HepG2 (cell line): Measurements from ENCODE around the gene TYMP. TPM values are rescaled to one million over a fixed set of nuclear protein-coding genes. Genes with fewer than 3 reads are reported as not detected.

Experiments
- ATAC-seq: fragments of 200-7000 bp; cut with Tn5 transposase; 3 replicates; pipeline ENCODE4 v1.9.1; 2020; ENCODE audit warnings: mild to moderate bottlenecking, moderate library complexity
- BruUV-seq: library from RNA; stranded (reverse); fragments of 400-500 nt; replicated peaks from 2 replicates; lab custom pipeline; 2021; lab: Mats Ljungman, UMichigan
- CTCF ChIA-PET: fragments of 300-600 bp; formaldehyde crosslinking; extraction: SDS; loops from one replicate; lab custom pipeline; 2021; ENCODE audit warnings: low total read pairs, inconsistent platforms, low intra/inter-chr PET ratio; lab: Yijun Ruan, JAX
- POLR2A ChIA-PET: fragments of 350-600 bp; sonication (Branson Sonifier 250); formaldehyde crosslinking; loops from one replicate; lab custom pipeline; 2020; ENCODE audit warnings: antibody characterized with exemption, inconsistent platforms; lab: Yijun Ruan, JAX
- DNase-seq: peaks from one replicate; pipeline ENCODE4 v3.0.0-alpha.2; 2015; ENCODE audit warnings: low spot score
- FAIRE-seq: peaks from 3 replicates; lab custom pipeline; 2011; peaks lifted over from hg19 to GRCh38; lab: Jason Lieb, UNC
- H2AFZ ChIP-seq: one replicate; pipeline ENCODE4 v1.6.1; 2011; ENCODE audit warnings: low read length, inconsistent platforms
- H3K27ac ChIP-seq: fragments of 300-600 bp; 3 replicates; pipeline ENCODE4 v1.8.0; 2011; ENCODE audit warnings: mixed run types, mild to moderate bottlenecking, mixed read lengths, low read length, inconsistent platforms; ENCODE audit not compliant: insufficient read depth; ENCODE audit errors: extremely low read length
- H3K27me3 ChIP-seq, 2 experiments: fragments of 200-600 bp in 1 of 2; 2 replicates in 1 of 2; 3 replicates in 1 of 2; pipeline versions ENCODE4 v1.6.0 to v1.8.0; 2011; ENCODE audit warnings: low read length in 2 of 2, mild to moderate bottlenecking in 2 of 2, moderate library complexity in 2 of 2, inconsistent platforms in 1 of 2; ENCODE audit not compliant: insufficient read depth in 2 of 2, control insufficient read depth in 1 of 2
- H3K36me3 ChIP-seq, 2 experiments: fragments of 200-600 bp in 1 of 2; replicated peaks in 1 of 2; 2 replicates in 1 of 2; 3 replicates in 1 of 2; pipeline versions ENCODE4 v1.5.1 to v1.8.0; 2011; ENCODE audit warnings: low read length in 2 of 2, inconsistent platforms in 1 of 2; ENCODE audit not compliant: insufficient read depth in 2 of 2, control insufficient read depth in 1 of 2
- H3K4me1 ChIP-seq: 2 replicates; pipeline ENCODE4 v1.5.1; 2012; ENCODE audit warnings: low read length, inconsistent platforms; ENCODE audit not compliant: insufficient read depth
- H3K4me2 ChIP-seq: 2 replicates; pipeline ENCODE4 v1.6.0; 2011; ENCODE audit warnings: low read depth, low read length, inconsistent platforms
- H3K4me3 ChIP-seq, 3 experiments: fragments of 200-600 bp in 1 of 3; sonication (generic), shearing (Covaris generic) in 1 of 3; replicated peaks in 1 of 3; 2 replicates each; pipeline ENCODE4 v1.5.1; 2011 to 2016; ENCODE audit warnings: low read length in 3 of 3, inconsistent platforms in 2 of 3, low read depth in 2 of 3, mild to moderate bottlenecking in 2 of 3, control low read depth in 1 of 3, mixed read lengths in 1 of 3; ENCODE audit not compliant: insufficient read depth in 1 of 3
- H3K79me2 ChIP-seq: one replicate; pipeline ENCODE4 v1.6.1; 2011; ENCODE audit warnings: low read length, inconsistent platforms; ENCODE audit not compliant: insufficient read depth
- H3K9ac ChIP-seq: 2 replicates; pipeline ENCODE4 v1.6.0; 2011; ENCODE audit warnings: mild to moderate bottlenecking, low read depth, low read length, inconsistent platforms; ENCODE audit not compliant: insufficient read depth
- H3K9me3 ChIP-seq: 2 replicates; pipeline ENCODE4 v1.5.1; 2012; ENCODE audit warnings: mild to moderate bottlenecking, low read length
- H4K20me1 ChIP-seq: 2 replicates; pipeline ENCODE4 v1.6.0; 2011; ENCODE audit warnings: inconsistent platforms, mild to moderate bottlenecking, low read length, moderate library complexity; ENCODE audit not compliant: insufficient read depth
- ARID3A ChIP-seq: IDR thresholded peaks from 2 replicates; pipeline ENCODE4 v1.6.1; 2012; ENCODE audit warnings: low read depth, low read length, improper control_type of control experiment
- ATF2 ChIP-seq: sonication (generic); formaldehyde crosslinking; IDR thresholded peaks from 2 replicates; pipeline ENCODE4 v1.4.0; 2020; ENCODE audit warnings: missing genetic modification reagents
- CBX2 ChIP-seq, 2 experiments: fragments of 200-600 bp in 1 of 2; sonication (generic); formaldehyde crosslinking in 1 of 2; IDR thresholded peaks; 2 replicates each; pipeline versions ENCODE4 v1.7.0 to v1.8.1; 2018 to 2022; ENCODE audit warnings: low read depth in 2 of 2, low read length in 1 of 2, mild to moderate bottlenecking in 1 of 2, missing genetic modification reagents in 1 of 2
- CENPX ChIP-seq: sonication (generic); formaldehyde crosslinking; IDR thresholded peaks from 2 replicates; pipeline ENCODE4 v1.9.0; 2021; ENCODE audit warnings: mild to moderate bottlenecking, missing genetic modification reagents, moderate library complexity
- FOXO1 ChIP-seq: sonication (generic); formaldehyde crosslinking; IDR thresholded peaks from 2 replicates; pipeline ENCODE4 v1.4.0; 2020; ENCODE audit warnings: missing genetic modification reagents
- HDAC1 ChIP-seq: sonication (generic); formaldehyde crosslinking; IDR thresholded peaks from 2 replicates; pipeline ENCODE4 v1.5.1; 2020; ENCODE audit warnings: mild to moderate bottlenecking, missing genetic modification reagents
- MEIS2 ChIP-seq: sonication (generic); formaldehyde crosslinking; IDR thresholded peaks from 2 replicates; pipeline ENCODE4 v1.9.0; 2021; ENCODE audit warnings: mild to moderate bottlenecking, missing genetic modification reagents
- MYC ChIP-seq: sonication (generic); formaldehyde crosslinking; IDR thresholded peaks from 2 replicates; pipeline ENCODE4 v1.9.0; 2021; ENCODE audit warnings: missing genetic modification reagents, borderline replicate concordance
- SAFB2 ChIP-seq: sonication (generic); formaldehyde crosslinking; IDR thresholded peaks from 2 replicates; pipeline ENCODE4 v1.5.1; 2020; ENCODE audit warnings: missing genetic modification reagents, low read depth, mild to moderate bottlenecking, borderline replicate concordance
- SIN3A ChIP-seq: IDR thresholded peaks from 2 replicates; pipeline ENCODE4 v1.6.1; 2011; ENCODE audit warnings: low read depth, mild to moderate bottlenecking, control low read depth, low read length, borderline replicate concordance
- SMARCC2 ChIP-seq: fragments of 450-650 bp; IDR thresholded peaks from 2 replicates; pipeline ENCODE4 v1.6.1; 2017; ENCODE audit warnings: antibody characterized with exemption, mild to moderate bottlenecking
- THRA ChIP-seq: sonication (generic); formaldehyde crosslinking; IDR thresholded peaks from 2 replicates; pipeline ENCODE4 v1.4.0; 2020; ENCODE audit warnings: missing genetic modification reagents, borderline replicate concordance
- U2AF2 ChIP-seq: fragments of 200-400 bp; formaldehyde crosslinking; IDR thresholded peaks from 2 replicates; pipeline ENCODE4 v1.6.1; 2017; ENCODE audit warnings: low read depth, mild to moderate bottlenecking, low read length
- ZNF207 ChIP-seq: fragments of 450-650 bp; IDR thresholded peaks from 2 replicates; pipeline ENCODE4 v1.6.1; 2016; ENCODE audit warnings: antibody characterized with exemption, borderline replicate concordance
- ZNF484 ChIP-seq: sonication (generic); formaldehyde crosslinking; IDR thresholded peaks from 2 replicates; pipeline ENCODE4 v1.5.1; 2020; ENCODE audit warnings: mild to moderate bottlenecking, low read depth, missing genetic modification reagents, borderline replicate concordance
- ZNF639 ChIP-seq: conservative IDR thresholded peaks from 2 replicates; pipeline ENCODE4 v1.6.1; 2018; ENCODE audit warnings: missing genetic modification reagents
- ZNF775 ChIP-seq: sonication (generic); formaldehyde crosslinking; IDR thresholded peaks from 2 replicates; pipeline ENCODE4 v1.4.0; 2020; ENCODE audit warnings: missing genetic modification reagents, mild to moderate bottlenecking, moderate library complexity, borderline replicate concordance
- ZSCAN25 ChIP-seq: sonication (generic); formaldehyde crosslinking; IDR thresholded peaks from 2 replicates; pipeline ENCODE4 v1.8.0; 2022; ENCODE audit warnings: mild to moderate bottlenecking, missing genetic modification reagents
- WGBS: methylation state at CpG from one replicate; pipeline ENCODE4 v1.1.6; 2017; ENCODE audit warnings: low lambda C conversion rate; 5-methylcytosine and 5-hydroxymethylcytosine counted together
- in situ Hi-C: cut with HindIII; loops from 2 replicates; pipeline ENCODE4 v1.10.0; 2017; ENCODE audit warnings: low pct_unique_long_range_greater_than_20kb; ENCODE audit not compliant: extremely low pct_ligation_motif_present
- intact Hi-C: fragments of 100-400 bp; cut with micrococcal nuclease; formaldehyde crosslinking; loops from one replicate; pipeline ENCODE4 v1.10.0; 2022; ENCODE audit not compliant: unreplicated experiment
- polyA plus RNA-seq, 8 experiments: library from polyadenylated mRNA; depleted of rRNA in 3 of 8; stranded (reverse) in 7 of 8; unstranded in 1 of 8; fragments of >200 nt; fragmentation: Illumina TruSeq in 4 of 8; extraction: Trizol in 4 of 8; gene quantifications; 2 replicates each; pipeline versions ENCODE4 v1.2.1 to v1.2.3, GENCODE V29; 2011 to 2016; ENCODE audit warnings: low read depth in 4 of 8, missing spikeins in 1 of 8, mixed read lengths in 1 of 8; ENCODE audit not compliant: insufficient read depth in 1 of 8
- total RNA-seq, 5 experiments: library from RNA; depleted of rRNA; stranded (reverse); fragments of >200 nt; fragmentation: Illumina TruSeq; extraction: Trizol; gene quantifications; 2 replicates each; pipeline ENCODE4 v1.2.3, GENCODE V29; 2016; ENCODE audit warnings: low read depth in 1 of 5

Gene TYMP
- total and polyA plus RNA-seq, 2 of the 13 experiments (the other 11 are each of a cell fraction or from before 2014, with no cell fraction given), result 3.9 to 4.3 TPM

GRCh38 chr22:50481440-50482106 lies 48.2 kb downstream of the TYMP start, which contains the start of gene ADM2:
TSS of gene ADM2 (plus strand) at chr22:50481543. CDS start at chr22:50481848, 305 bp downstream.
- Histone ChIP-seq H3K27me3 (peaks cover 0 to 4% of the 10 kb centered on the region in 2 experiments; a peak in 1 of 5 replicates), H3K79me2 (no peaks in the 10 kb centered on the region), H3K27ac (peak within 1 kb of the TSS; percentile 31), H3K4me3 (peak within 1 kb of the TSS; percentile 75 to 76 (median 75)), H3K36me3 (no peaks in the 10 kb centered on the region), H3K9ac (peak within 1 kb of the TSS; percentile 76), H3K4me1 (peaks cover 58% of the 10 kb centered on the region), H2AFZ (no peak within 1 kb of the TSS), H3K9me3 (no peaks in the 10 kb centered on the region), H4K20me1 (no peaks in the 10 kb centered on the region; the same call in 1 of the 2 replicates), H3K4me2 (peak within 1 kb of the TSS; percentile 77)
- no TSS peak for BruUV-seq
- in situ Hi-C loops, result no loop called here
- 0% methylated on average over 10 of the region's 70 CpGs for WGBS
- peak; percentile 35 for ATAC-seq
- intact Hi-C loops, result no loop called here
- peak; percentile 24 for DNase-seq
- no peak for FAIRE-seq
- ChIA-PET CTCF (no interaction called here), POLR2A (interaction anchor here (0.7 to 2.1 kb wide), 5 partner anchors 11 to 44 kb away, joined by 3 to 5 read pairs (median 4); partner anchors contain the start of genes LMF2, NCAPH2 and SCO2)
- TF ChIP-seq SMARCC2 (no peak), CENPX (CRISPR knock-in tag) (no peak), HDAC1 (CRISPR knock-in tag) (0 out of 2 replicates have a peak, but pooled peaks have one; percentile 25), MEIS2 (CRISPR knock-in tag) (no peak), ZNF639 (CRISPR knock-in tag) (no peak), ZNF775 (CRISPR knock-in tag) (no peak), U2AF2 (no peak), FOXO1 (CRISPR knock-in tag) (0 out of 2 replicates have a peak, but pooled peaks have one; percentile 2), ATF2 (CRISPR knock-in tag) (no peak), SIN3A (peak; percentile 32; the same call in 1 of the 2 replicates), ZNF484 (CRISPR knock-in tag) (no peak), SAFB2 (no peak), CBX2 (IDR thresholded peaks at IDR 0.05; ENCODE audit: low read depth, low read length) (no peak), CBX2 (CRISPR knock-in tag; IDR thresholded peaks at IDR 0.05; ENCODE audit: low read depth) (no peak), ZNF207 (no peak), ZSCAN25 (peak; percentile 51; the same call in 1 of the 2 replicates), MYC (CRISPR knock-in tag) (no peak; the same call in 1 of the 2 replicates), THRA (CRISPR knock-in tag) (no peak), ARID3A (no peak)
